Activated naive CD4-positive, alpha-beta T cell treated with anti-CD3 and anti-CD28 coated beads, Interleukin-2, amount 50 U/mL, for 24 hours (primary cell): Measurements from ENCODE around the gene CD248.

Experiments used
- H3K27ac Mint-ChIP-seq: one replicate; pipeline ENCODE4 v1.8.0; 2021; ENCODE audit warnings: mild to moderate bottlenecking, mixed read lengths
- H3K27me3 Mint-ChIP-seq: one replicate; pipeline ENCODE4 v1.8.0; 2021; ENCODE audit warnings: mixed read lengths
- H3K36me3 Mint-ChIP-seq: one replicate; pipeline ENCODE4 v1.8.0; 2021; ENCODE audit warnings: mixed read lengths
- H3K4me1 Mint-ChIP-seq: one replicate; pipeline ENCODE4 v1.8.0; 2021; ENCODE audit warnings: mixed read lengths
- H3K4me3 Mint-ChIP-seq: one replicate; pipeline ENCODE4 v1.8.0; 2021; ENCODE audit warnings: mild to moderate bottlenecking, mixed read lengths
- H3K9me3 Mint-ChIP-seq: one replicate; pipeline ENCODE4 v1.8.0; 2021; ENCODE audit warnings: mixed read lengths

The CD248 gene

DNA sequence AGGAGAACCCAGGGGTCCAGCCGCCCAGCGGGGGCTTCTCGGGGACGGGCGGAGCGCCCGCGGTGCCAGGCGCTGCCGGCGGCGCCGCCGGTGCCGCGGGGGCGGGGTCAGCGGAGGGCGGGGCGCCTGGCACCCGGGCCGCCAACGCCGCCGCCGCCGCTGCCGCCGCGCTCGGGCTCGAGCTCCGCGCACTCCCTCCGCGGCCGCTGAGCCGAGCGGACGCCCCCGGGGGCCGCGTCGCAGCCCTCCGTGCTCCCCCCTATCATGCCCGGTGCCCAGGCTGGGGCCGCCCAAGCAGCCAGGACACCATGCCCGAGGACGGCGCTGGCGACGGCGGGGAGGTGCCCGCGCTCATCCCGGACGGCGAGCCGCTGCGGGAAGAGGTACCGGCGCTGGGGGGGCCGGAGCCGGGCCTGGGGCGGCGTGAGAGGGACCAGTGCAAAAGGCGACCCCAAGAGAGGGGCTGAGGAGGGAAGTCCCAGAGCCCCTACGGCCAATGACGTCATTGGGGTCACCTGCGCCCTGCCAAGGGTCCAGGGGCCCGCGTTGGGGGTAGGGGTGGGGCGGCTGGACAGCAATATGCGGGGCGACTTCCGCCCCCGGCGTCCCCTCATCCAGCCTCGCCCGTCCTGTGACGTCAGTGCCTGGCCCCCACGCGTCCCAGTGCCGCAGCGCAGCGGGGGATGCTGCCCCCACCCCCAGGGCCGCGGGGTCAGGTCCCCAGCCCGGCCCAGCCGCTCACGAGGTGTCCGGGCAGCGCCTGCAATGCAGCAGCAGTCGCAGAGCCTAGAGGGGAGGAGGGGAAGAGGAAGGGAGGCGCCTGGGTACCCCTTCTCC, 24.9 kb downstream of the CD248 start, which contains the start of gene TMEM151A:
TSS of gene TMEM151A (plus strand) at position 189 of the 837 bp plus-strand sequence. CDS start at position 309, 120 bp downstream.
- Mint-ChIP-seq H3K27me3 (peaks cover 12% of the 10 kb centered on the region), H3K4me1 (peaks cover 33% of the 10 kb centered on the region), H3K36me3 (no peaks in the 10 kb centered on the region), H3K27ac (peak within 1 kb of the TSS; percentile 13), H3K4me3 (peak within 1 kb of the TSS; percentile 95), H3K9me3 (no peaks in the 10 kb centered on the region)

DNA sequence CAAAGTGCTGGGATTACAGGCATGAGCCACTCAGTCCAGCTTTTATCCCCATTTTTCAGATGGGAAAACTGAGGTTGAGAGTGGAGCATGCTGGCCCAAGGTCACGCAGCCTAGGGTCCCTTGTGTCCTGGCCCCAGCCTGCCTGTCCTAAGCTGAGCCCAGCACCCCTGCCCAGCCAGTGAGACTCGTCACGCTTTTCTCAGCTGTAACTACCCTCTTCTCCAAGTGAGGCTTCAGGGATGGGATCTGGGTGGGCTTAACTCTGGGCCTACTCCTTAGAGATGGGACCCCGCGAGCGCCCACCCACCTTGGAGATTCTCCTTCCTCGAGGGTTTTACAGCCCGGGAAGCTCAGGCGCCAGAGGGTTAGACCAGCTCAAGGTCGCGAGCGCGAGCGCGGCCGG, 25.5 kb downstream of the CD248 start:
- Mint-ChIP-seq H3K4me3 (peak overlapping the region; percentile 95), H3K27me3 (peaks cover 12% of the 10 kb centered on the region), H3K27ac (no peak overlapping the region), H3K4me1 (peaks cover 36% of the 10 kb centered on the region), H3K9me3 (no peaks in the 10 kb centered on the region), H3K36me3 (no peaks in the 10 kb centered on the region)

DNA sequence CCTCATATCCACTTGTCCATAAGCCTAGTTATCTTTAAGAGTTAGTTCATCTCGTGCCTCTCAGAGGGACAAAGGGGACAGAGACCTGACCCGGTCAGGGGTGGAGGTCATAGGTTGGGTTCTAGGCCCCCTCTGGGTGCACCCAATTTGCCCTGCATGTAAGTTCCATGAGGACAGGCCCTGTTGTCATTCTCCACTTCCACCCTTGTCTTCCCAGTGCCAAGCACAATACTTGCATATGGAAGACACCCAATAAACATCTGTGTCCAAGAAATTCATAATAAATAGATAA, 26.6 kb downstream of the CD248 start:
- Mint-ChIP-seq H3K4me3 (peak overlapping the region; percentile 95), H3K9me3 (no peaks in the 10 kb centered on the region), H3K27me3 (peaks cover 11% of the 10 kb centered on the region), H3K27ac (peak overlapping the region; percentile 46), H3K4me1 (peaks cover 36% of the 10 kb centered on the region), H3K36me3 (no peaks in the 10 kb centered on the region)

DNA sequence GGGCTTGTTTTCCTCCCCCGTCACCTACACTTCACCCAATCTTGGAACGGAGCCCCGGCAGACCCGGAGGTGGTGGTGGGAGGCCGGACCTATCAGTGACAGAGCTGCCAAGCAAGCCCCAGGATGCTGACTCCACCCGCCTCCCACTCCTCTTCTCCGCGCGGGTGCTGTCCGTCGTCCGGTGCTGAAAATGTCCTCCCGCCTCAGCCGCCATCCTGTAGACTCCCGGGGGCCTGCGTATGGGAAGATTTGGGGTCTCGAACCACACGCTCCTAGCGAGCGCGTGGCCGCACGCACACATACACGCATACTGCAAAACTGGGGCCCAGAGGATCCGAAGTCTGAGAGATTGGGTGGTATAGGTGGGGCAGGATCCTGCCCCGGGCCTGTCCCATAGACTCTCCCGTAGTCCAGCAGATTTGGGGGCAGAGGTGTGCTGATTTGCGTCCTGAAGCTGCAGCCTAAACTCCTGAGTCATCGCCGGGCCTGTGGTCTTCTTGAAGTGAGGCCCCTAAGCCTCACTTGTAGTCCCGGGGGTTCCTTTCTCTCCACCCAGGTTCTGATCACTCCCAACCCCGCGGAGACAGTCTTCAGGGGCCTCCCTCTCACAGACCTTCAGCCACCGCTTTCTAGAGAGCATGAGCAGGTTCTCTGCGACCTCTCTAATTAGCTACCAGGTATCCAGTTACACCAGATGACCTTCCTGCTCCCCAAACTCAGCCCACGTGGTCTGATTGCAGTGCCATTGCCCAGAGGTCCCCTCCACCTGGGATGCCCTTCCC, 27.1 kb downstream of the CD248 start:
- H3K36me3 Mint-ChIP-seq: no peaks in the 10 kb centered on the region
- H3K4me3 Mint-ChIP-seq: peak overlapping the region; percentile 95
- H3K27ac Mint-ChIP-seq: peak overlapping the region; percentile 86
- peaks cover 11% of the 10 kb centered on the region for H3K27me3 Mint-ChIP-seq
- H3K4me1 Mint-ChIP-seq: peaks cover 36% of the 10 kb centered on the region
- H3K9me3 Mint-ChIP-seq: no peaks in the 10 kb centered on the region

DNA sequence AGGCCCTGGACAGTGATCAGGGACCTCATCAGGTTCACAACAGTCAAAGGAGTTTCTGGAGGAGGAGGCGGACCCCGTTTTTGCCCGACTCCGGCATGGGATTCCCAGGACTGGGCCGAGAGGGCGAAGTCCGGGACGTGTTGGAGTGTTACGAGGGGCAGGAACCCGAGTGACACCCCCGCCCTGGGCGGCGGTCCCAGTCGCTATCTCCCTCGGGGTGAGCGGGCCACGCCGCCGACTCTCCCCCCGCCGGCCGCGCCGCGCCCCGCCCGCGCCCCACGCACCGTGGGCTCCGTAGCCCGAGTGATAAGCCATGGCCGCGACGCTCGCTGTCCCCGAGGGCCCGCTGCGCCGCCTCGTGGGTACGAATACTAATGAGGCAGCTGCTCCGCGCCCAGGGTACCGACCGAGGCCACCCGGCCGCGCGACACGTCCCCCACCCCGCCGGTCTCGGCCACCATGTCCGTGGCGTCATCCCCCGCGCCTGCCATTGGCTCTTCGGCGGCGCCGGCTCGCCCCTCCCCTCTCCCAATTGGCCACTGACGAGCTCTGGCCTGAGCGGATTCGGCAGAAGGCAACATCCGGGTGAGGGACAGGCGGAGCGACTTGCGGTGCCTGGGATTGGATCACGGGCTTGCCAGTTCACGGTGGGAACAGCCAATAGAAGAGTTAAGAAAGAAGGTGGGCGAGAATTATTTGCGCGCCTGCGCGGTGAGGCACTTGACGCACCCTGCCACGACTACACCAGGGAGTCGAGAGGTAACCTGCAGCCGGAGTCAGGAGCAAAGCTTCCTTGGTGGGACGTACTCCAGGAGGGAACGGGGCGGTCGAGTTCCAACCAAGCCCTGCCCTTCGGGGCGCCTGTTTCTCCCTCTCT, 27.9 kb downstream of the CD248 start, which contains the start of gene YIF1A:
TSS of gene YIF1A (minus strand) at position 473 of the 877 bp plus-strand sequence. CDS start at position 315, 158 bp downstream.
- H3K4me3 Mint-ChIP-seq: peak within 1 kb of the TSS; percentile 95
- no peaks in the 10 kb centered on the region for H3K9me3 Mint-ChIP-seq
- H3K27me3 Mint-ChIP-seq: peaks cover 10% of the 10 kb centered on the region
- H3K36me3 Mint-ChIP-seq: no peaks in the 10 kb centered on the region
- H3K4me1 Mint-ChIP-seq: peaks cover 36% of the 10 kb centered on the region
- peak within 1 kb of the TSS; percentile 92 for H3K27ac Mint-ChIP-seq

DNA sequence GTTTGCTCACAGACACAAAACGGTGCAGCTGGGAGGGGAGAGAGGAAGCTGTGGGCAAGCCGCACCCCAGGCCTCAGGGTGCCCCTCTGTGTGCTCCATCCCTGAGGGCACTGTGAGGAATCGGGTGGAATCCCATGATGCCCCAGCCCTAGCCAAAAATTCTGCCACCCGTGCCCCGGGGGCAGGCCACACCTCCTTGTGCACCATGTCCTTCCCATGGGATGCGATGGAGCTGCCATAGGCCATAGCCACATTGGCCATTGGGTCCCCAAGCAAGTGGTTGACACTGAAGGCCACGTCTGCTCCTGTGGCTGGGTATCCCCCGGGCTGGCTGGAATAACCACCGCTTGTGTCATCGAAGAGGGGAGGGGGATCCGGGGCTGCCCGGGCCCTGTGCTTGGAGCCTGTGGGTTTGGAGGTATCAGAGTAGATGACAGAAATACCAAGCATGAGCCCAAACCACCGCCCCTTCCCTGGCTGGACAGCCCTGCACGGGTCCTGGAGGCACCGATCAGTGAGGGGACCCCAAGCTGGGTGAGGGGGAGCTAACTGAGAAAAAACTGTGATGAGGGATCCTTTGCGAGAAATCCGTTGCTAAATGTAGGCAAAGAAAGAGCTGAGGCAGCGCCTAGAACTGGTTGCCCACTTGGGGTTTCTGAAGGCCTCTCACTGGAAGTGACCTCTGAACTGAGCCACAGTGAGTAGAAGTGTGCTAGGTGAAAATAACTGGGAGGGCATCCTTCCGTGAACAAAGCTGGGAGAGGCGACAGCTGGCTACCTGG, 28.8 kb downstream of the CD248 start:
- Mint-ChIP-seq H3K4me1 (peaks cover 38% of the 10 kb centered on the region), H3K27ac (peak overlapping the region; percentile 92), H3K27me3 (peaks cover 6% of the 10 kb centered on the region), H3K4me3 (peak overlapping the region; percentile 95), H3K36me3 (no peaks in the 10 kb centered on the region), H3K9me3 (no peaks in the 10 kb centered on the region)

DNA sequence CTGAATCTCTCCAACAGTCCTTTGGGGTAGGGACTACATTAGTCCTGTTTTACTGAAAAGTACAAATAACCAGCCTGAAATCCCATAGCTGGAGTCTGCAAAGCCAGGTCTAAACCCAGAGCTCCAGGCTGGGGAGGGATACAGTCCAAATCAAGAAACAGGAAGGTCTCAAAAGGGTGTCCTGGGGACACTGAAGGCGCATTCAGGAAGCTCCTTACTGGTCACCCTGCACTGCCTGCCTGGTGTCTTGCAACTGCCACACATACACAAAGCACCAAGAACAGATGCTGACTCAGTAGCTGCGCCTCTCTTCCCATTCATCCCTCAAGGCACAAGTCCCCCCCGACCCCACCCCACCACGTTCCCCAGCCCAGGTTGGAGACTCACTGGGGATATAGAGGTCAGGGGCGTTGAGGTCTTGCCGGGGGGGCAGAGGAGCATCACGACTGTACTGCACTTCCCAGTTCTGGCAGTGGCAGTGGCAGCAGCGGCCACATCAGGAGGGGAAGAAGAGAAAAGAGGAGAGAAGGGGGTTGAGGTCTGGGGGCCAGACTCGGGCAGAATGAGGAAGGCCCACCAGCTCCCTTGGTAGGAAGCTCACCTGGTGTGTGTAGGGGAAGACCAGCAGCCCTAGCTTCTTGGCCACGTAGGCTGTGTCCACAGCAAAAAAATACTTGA, 29.5 kb downstream of the CD248 start:
- peak overlapping the region; percentile 77 for H3K4me3 Mint-ChIP-seq
- no peaks in the 10 kb centered on the region for H3K9me3 Mint-ChIP-seq
- H3K27ac Mint-ChIP-seq: peak overlapping the region; percentile 68
- peaks cover 40% of the 10 kb centered on the region for H3K4me1 Mint-ChIP-seq
- H3K36me3 Mint-ChIP-seq: no peaks in the 10 kb centered on the region
- H3K27me3 Mint-ChIP-seq: no peaks in the 10 kb centered on the region

DNA sequence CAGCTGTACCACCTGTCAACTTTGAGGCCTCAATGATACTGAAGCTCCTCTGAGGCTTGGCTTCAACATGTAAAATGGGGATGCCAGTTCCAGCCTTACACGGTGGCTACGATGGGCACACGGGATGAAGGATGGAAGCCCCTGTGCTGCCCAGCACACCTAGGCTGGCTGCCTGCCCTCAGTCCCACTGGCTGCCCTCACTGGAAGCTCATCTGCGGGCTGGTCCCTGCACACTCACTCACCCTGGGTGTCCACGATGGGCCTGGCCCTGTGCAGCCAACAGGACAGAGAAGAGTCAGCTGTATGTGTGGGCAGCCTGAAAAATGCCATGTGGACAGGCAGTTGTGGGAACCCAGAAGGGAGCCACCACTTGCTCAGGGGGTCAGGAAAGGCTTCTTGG, 30.1 kb downstream of the CD248 start:
- Mint-ChIP-seq H3K4me1 (peaks cover 45% of the 10 kb centered on the region), H3K9me3 (no peaks in the 10 kb centered on the region), H3K4me3 (peak overlapping the region; percentile 77), H3K27me3 (no peaks in the 10 kb centered on the region), H3K27ac (no peak overlapping the region), H3K36me3 (no peaks in the 10 kb centered on the region)

DNA sequence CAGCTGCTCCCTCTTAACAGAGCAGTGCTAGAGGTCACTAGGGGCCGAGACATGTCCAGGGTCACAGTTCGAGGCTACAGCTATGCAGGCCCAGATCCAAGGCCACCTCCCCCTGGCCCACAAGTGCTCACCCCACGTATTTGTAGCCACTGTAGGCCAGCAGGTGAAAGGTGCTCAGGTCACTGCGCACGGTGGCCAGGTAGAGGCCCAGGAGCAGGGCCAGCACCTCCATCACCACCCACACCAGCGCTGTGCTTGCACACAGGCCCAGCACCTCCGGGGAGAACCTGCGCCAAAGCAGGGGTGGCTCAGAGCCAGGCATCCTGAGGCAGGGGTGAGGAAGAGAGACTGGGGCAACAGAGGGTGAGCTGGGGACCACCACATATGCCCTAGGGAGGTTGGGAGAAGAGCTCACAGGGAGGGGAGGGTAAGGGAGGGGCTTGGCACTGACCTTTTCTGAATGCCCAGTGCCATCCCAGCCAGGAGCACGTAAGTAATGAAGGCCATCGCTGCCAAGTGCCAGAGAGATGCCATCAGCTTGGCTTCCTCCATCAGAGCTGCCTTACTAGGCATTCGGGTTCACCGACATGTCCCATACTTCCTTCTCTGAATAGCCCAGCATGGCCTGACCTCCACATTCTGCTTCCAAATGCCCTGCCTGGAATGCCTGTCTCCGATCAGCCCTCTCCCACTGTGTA, 31.4 kb downstream of the CD248 start:
- no peaks in the 10 kb centered on the region for H3K36me3 Mint-ChIP-seq
- H3K9me3 Mint-ChIP-seq: no peaks in the 10 kb centered on the region
- H3K4me3 Mint-ChIP-seq: no peak overlapping the region
- H3K4me1 Mint-ChIP-seq: peaks cover 48% of the 10 kb centered on the region
- peak overlapping the region; percentile 51 for H3K27ac Mint-ChIP-seq
- H3K27me3 Mint-ChIP-seq: peaks cover 1% of the 10 kb centered on the region

DNA sequence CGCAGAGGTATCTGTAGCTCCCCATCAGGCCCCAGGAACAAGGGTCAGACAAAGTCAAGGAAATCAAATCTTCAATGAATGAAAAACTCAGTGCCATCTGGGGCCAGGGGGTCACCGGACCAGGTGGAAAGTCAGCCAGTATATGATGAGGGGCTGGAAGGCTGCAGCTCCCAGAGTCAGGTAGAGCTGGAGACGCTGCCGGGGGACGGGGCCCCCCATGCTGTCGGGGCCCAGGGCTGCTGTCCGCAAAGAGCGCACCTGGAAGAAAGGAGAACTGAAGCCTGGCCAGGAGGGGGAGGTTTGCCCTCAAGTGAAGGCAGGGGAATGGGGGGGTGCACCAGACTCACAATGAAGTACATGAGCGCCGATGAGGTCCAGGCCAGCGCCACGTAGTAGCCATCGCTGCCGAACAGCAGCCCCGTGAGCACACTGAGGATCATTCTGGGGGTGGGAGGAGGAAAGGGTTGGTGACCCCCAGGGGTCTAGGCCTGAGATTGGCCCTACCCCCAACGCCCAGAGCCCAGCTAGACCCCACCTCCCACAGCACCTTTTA, 32.2 kb downstream of the CD248 start:
- Mint-ChIP-seq H3K9me3 (no peaks in the 10 kb centered on the region), H3K27ac (no peak overlapping the region), H3K4me1 (peaks cover 41% of the 10 kb centered on the region), H3K36me3 (no peaks in the 10 kb centered on the region), H3K27me3 (peaks cover 1% of the 10 kb centered on the region), H3K4me3 (no peak overlapping the region)

DNA sequence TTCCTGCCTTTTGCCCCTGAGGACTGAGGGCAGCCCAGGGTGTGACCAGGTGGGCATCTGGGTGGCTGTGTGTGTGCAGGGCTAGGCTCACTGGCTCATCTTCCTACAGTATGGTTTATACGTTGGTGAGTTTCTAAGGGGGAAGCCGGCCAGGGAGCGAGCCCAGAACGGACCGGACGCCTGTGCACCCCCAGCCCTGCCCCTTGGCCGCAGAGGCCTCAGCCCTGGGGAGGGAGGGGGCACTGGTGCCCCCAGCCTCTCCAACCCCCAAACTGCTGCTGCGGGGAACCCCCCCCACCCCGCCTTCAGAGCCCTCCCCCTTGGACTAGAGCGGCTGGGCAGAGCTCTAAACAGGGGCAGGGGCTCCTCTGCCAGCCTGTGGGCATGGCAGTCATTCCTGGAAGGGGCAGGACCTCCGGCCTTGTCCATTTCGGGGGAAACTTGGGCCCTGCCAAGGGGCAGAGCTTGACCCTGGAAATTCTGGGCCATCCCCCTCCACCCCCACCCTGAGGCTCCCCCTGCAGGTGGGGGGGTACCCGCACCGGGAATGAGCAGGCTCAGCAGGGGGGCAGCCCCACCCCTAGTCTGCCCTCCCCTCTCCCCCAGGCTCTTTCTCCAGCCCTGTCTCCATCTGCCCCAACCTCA, 33.3 kb downstream of the CD248 start:
- Mint-ChIP-seq H3K9me3 (no peaks in the 10 kb centered on the region), H3K36me3 (no peaks in the 10 kb centered on the region), H3K27me3 (peaks cover 1% of the 10 kb centered on the region), H3K4me1 (peaks cover 43% of the 10 kb centered on the region), H3K4me3 (no peak overlapping the region), H3K27ac (no peak overlapping the region)

DNA sequence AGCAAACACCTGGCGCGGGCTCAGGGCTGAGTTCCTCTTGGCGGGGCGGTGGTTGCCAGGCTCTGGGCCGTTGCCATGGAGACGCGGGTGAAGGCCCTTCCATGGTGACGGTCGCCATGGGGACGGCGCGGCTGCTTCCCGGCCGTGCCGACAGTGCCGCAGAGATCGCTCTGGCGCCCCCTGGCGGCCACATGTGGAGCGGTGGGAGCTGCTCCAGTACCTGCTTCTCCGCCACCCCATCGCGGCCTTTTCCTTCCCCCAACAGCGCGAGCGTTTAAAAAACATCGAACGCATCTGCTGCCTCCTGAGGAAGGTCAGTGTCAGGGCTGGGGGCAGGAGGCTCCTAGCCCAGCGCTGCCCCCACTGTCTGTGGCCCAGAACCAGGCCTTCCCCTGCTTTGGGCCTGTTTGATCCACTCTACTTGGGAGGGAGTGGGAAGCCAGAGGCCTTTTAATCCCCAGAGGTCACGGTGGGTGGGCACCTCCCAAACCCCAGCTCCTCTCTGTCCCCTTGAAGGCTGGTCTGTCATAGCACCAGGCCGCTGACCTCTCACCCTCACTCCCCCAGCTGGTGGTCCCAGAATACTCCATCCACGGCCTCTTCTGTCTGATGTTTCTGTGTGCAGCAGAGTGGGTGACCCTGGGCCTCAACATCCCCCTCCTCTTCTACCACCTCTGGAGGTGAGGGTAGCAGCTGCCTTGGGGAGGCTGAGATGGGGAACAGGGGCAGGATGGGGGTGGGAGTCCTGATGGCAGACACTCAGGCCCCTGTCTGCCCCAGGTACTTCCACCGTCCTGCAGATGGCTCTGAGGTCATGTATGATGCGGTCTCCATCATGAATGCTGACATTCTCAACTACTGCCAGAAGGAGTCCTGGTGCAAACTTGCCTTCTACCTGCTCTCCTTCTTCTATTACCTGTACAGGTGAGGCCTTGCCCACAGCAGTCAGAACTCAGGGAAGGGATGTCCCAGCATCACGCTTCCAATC, 34.1 kb downstream of the CD248 start:
- no peaks in the 10 kb centered on the region for H3K36me3 Mint-ChIP-seq
- peak overlapping the region; percentile 42 for H3K4me3 Mint-ChIP-seq
- peak overlapping the region; percentile 46 for H3K27ac Mint-ChIP-seq
- H3K4me1 Mint-ChIP-seq: peaks cover 44% of the 10 kb centered on the region
- peaks cover 1% of the 10 kb centered on the region for H3K27me3 Mint-ChIP-seq
- H3K9me3 Mint-ChIP-seq: no peaks in the 10 kb centered on the region
